ENCODE data around the gene CYB561.
A peak's percentile ranks its signal among the peaks of the same experiment; 100 is the strongest.

CYB561 gene

GRCh38 chr17:63448655-63449054 is 2.5 kb upstream of the CYB561 start:
- DNase-seq = no peak

GRCh38 chr17:63447471-63448009 is 1.4 kb upstream of the CYB561 start:
- DNase-seq = peak in 1 of 2 experiments; percentile 37

- no peak for DNase-seq
These were observed 806 bp upstream of the CYB561 start for GRCh38 chr17:63446753-63447470.

- DNase-seq = peak; percentile 22 to 44
These were observed 544 bp downstream of the CYB561 start for GRCh38 chr17:63445571-63445953.

- DNase-seq = no peak
These were observed 1.0 kb downstream of the CYB561 start for GRCh38 chr17:63445065-63445464.

- DNase-seq = no peak
These were observed 1.6 kb downstream of the CYB561 start for GRCh38 chr17:63444457-63444856.

GRCh38 chr17:63443053-63443452 is 3.1 kb downstream of the CYB561 start:
- DNase-seq = no peak

- peak; percentile 74 to 86 for DNase-seq
These were observed 3.5 kb downstream of the CYB561 start for GRCh38 chr17:63442549-63443035.

GRCh38 chr17:63442074-63442473 is 4.0 kb downstream of the CYB561 start:
- no peak for DNase-seq

- DNase-seq = no peak
These were observed 4.5 kb downstream of the CYB561 start for GRCh38 chr17:63441654-63442053.

- DNase-seq = no peak
These were observed 5.3 kb downstream of the CYB561 start for GRCh38 chr17:63440770-63441335.

- DNase-seq = no peak
These were observed 5.9 kb downstream of the CYB561 start for GRCh38 chr17:63440127-63440769.

- no peak for DNase-seq
These were observed 6.4 kb downstream of the CYB561 start for GRCh38 chr17:63439687-63440086.

- DNase-seq = no peak
These were observed 7.7 kb downstream of the CYB561 start for GRCh38 chr17:63438092-63439051.

- DNase-seq = no peak
These were observed 8.6 kb downstream of the CYB561 start for GRCh38 chr17:63437287-63438091.

- DNase-seq = peak in 1 of 2 experiments; percentile 23
These were observed 9.5 kb downstream of the CYB561 start for GRCh38 chr17:63436523-63437110.

GRCh38 chr17:63435681-63436522 is 10.2 kb downstream of the CYB561 start:
- DNase-seq = no peak

- DNase-seq = no peak
These were observed 11.0 kb downstream of the CYB561 start for GRCh38 chr17:63434951-63435571.

- DNase-seq = no peak
These were observed 12.1 kb downstream of the CYB561 start for GRCh38 chr17:63433746-63434591.
